ENCODE measurements around the gene USP24.

The USP24 gene

DNA sequence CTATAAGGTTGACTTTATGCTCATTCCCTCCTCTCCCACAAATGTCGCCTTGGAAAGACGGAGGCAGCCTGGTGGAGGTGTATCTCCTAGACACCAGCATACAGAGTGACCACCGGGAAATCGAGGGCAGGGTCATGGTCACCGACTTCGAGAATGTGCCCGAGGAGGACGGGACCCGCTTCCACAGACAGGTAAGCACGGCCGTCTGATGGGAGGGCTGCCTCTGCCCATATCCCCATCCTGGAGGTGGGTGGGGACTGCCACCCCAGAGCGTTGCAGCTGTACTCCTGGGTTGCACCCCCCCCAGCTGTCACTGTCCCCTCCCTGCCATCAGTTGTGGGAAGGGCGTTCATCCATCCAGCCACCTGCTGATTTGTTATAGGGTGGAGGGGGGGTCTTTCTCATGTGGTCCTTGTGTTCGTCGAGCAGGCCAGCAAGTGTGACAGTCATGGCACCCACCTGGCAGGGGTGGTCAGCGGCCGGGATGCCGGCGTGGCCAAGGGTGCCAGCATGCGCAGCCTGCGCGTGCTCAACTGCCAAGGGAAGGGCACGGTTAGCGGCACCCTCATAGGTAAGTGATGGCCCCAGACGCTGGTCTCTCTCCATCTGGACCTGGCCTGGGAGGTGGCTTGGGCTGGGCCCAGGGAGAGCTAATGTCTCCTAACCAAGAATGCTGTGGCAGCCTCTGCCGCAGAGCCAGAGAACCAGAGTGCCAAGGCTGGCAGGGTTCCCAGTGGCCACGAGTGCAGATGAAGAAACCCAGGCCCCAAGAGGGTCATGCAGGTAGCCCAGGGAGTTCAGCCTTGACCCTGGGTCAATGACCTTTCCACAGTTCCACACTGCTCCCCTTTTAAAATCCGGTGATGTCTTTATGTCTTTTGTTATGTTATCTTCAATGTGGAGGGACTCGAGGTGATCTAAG, 162.7 kb downstream of the USP24 start:
- no peak for DNase-seq (ENCODE audit: low read depth in 2 of 2)

DNA sequence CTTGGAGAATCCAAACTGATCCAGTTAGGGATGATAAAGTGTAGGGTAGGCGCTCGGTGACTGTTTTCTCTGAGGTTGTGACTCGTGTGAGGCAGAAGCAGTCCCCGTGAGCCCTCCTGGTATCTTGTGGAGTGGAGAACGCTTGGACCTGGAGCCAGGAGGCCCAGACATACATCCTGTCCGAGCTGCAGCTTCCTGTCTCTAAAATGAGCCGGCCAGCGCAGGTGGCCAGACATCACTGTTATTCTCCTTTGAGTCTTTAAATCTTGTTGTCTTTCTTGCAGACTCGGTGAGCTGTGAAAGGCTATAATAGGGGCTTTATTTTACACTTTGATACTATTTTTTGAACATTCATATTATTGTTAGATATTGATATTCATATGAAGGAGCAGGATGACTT, 163.5 kb downstream of the USP24 start:
- no peak for DNase-seq (ENCODE audit: low read depth in 2 of 2)

DNA sequence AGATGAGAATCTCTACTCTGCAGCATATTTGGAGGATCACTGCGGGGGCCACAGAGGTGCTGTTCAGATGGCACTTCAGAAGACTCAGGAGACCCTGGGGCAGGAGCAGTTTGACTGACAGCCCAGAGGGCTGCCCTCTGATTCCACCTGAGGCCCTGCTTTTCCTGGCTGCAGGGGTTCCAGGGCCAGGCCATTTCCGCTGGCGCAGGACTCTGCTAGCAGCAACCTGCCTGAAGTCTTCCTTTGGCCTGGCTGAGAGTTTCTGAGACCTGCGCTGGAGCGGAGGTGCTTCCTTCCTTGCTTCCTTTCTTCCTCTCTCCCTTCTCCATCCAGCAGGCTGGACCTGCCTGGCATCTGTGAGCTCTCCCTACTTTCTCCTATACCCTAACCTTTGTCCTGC, 164.0 kb downstream of the USP24 start:
- DNase-seq (ENCODE audit: low read depth in 2 of 2): no peak

DNA sequence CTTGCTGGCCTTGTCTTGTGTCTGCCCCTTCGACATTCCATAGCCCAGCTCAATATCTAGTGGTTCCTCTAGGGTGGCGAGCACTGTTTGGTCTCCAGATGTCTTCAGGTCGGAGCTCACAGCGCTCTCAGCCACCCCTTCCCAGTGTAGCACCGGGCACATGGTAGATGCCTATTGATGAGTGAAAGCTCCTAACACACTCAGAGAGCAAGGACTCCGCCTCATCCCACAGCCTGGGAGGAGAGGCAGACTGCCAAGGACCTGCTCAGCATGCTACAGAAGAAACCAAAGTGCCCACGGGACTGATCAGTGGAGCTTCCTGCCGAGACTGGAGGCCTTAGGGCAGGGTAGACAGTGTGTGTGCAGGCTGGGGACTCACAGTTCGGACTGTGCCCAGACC, 164.9 kb downstream of the USP24 start:
- no peak for DNase-seq (ENCODE audit: low read depth in 2 of 2)

DNA sequence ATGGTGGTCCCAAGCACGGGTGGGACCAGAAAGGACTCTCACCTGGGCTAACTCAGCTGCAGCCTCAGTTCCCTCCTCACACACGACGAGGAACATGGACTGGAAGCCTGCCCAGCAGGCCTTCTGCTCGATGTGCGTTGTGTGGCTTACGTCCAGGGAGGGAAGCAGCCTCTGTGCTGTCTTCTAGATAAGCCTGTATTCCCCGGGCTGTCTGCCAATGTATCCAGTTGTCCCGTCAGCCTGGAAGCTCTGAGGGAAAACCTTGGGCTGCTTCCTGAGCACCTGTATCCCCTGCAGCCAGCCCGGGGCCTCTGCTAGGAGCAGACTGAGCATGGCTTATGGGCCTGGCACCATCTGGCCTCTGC, 165.3 kb downstream of the USP24 start:
- DNase-seq (ENCODE audit: low read depth in 2 of 2): no peak

DNA sequence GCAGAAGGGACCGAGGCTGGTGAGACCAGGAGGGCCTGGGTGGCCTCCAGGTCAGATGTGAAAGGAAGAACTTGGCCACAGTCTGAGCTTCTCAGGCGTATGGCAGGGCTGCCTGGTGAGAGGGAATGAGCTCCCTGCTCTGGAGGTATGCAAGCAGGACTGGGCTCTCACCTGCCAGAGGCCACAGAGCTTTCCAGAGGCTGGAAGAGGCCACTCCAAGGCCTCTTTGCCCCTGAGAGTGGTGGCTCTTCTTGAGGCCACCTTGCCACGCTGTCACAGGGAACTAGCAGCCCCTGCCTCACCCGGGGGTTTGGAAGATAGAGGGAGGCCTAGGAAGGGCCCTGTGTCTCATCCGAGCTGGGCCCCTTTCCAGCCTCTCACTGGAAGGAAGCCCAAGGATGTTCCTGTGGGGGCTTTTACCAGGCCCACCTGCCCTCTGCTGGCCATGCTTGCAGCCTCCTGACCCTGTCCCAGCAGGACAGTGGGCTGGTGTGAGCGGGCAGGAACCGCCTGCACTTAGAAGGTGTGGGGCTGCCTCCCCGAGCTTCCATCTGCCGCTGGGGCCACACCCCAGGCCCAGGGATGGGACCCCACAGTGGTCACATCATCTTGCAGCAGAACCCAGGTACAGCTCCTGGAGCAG, 165.8 kb downstream of the USP24 start:
- DNase-seq (ENCODE audit: low read depth in 2 of 2): no peak

DNA sequence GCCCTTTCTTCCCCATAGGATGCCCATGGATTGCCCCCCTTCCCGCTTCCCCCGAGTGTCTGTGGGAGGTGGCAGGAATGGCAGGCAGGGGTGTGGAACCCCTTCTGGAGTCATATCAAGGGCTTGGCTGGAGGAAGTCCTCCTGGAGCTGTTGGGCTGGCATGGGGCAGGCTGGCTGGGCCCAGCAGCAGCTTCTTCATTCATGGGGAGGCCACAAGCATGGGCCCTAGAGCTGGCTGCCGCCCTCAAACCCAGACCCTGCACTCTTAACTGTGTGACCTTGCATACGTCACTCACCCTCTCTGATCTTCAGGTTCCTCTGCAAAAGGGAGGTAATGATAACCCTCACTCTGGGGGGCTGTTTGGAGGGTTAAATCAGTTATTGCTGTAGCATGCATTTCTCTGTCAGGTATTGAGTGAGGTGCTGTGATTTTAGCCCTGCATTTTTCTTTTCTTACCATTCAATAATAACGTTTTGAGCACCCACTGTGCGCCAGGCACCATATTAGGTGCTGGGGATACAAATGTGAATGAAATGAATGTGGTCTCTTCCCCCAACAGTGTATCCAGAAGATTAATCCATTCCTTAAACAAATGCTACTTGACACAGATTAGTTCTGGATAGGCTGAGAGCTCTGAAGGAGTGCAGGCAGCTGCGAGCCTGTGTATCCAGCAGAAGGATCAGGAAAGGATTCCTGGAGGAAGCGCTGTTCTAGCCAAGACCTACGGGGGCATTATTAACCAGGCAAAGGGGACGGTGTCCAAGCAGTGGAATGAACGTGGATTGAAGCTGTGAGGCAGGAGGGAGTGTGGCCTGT, 166.5 kb downstream of the USP24 start:
- DNase-seq (ENCODE audit: low read depth in 2 of 2): no peak

DNA sequence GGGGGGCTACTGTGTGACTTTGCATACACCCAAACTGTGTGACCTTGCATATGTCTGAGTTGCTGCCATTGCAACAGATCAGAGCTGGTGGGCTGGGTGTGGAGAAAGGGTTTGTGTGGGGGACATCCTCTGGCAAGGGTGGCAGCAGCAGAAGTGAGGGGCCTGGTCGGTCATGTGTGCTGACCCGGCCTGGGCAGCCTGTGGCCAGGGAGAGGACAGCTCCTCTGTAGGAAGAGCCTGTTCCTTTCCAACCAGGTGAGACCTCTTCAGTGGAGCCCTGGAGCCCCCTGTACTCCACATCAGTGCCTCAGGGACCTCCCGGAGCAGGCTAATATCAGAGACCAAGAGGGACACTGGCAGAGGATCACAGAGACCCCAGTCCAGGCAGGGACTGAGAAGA, 167.6 kb downstream of the USP24 start:
- no peak for DNase-seq (ENCODE audit: low read depth in 2 of 2)

DNA sequence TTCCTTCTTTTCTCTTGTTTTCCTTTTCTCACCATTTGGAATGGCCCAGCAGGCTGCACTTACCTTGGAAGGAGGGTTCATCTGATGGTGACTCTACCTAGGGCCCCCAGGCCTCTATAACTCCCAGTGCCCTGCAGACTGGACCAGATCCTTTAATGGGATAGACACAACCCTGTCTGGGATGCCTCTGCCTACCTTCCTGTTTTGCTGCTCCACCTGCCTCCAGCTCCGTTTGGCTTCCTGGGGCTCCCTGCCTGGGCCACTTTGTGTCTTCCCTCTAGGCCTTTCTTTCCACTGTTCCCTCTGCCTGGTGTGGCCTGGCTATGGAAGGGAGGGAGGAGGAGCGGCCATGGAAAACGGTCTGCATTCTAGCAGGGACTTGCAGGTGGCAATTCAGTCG, 168.3 kb downstream of the USP24 start:
- no peak for DNase-seq (ENCODE audit: low read depth in 2 of 2)

DNA sequence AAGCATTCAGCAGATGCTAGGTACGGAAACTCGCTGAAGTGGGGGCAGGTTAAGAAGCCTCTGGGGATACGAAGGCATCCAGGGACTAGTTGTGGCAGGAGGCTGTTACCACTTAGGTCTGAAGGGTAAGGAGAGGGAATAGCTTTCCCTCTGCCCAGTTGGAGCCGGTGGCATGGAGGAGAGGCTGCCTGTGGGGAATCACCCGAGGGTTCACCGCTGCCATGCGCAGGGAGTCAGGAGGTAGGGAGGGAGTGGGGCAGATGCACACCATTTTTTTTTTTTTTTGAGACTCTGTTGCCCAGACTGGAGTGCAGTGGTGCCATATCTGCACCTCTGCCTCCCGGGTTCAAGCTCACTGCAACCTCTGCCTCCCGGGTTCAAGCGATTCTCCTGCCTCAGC, 169.7 kb downstream of the USP24 start:
- DNase-seq (ENCODE audit: low read depth in 2 of 2): no peak

DNA sequence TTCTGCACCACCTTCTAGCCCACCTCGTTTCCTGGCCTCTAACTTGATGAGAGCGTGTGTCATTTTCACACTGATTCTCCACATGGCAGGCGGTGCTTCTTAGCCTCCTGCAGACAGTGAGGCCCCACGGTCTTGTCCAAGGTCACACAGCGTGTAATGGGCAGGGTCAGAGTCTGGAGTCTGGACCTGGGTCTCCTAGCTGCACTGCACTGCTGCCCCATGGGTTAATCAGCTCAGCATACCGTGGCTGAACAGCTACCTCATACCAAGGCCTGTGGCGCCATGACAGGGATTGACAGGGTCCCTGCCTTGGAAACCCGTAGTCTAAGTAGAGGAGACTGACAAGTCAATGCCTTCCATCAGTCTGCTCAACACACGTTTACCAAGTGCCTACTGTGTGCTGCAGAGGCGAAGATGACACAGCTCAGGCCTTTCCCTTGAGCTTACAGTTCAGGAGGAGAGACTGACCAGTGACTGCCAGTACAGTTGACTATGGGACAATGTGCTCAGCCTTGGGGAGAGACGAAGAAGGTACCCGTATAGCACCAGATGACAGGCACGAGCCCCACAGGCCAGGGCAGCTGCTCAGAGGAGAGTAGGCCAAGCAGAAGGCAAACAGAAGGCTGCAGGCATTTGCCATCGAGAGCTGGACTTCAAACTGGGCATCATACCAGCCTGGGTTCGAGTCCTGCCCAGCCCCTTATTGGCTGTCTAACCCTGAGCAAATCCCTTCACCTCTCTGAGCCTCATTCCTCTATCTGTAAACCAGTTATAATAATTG, 170.4 kb downstream of the USP24 start:
- DNase-seq (ENCODE audit: low read depth in 2 of 2): no peak

DNA sequence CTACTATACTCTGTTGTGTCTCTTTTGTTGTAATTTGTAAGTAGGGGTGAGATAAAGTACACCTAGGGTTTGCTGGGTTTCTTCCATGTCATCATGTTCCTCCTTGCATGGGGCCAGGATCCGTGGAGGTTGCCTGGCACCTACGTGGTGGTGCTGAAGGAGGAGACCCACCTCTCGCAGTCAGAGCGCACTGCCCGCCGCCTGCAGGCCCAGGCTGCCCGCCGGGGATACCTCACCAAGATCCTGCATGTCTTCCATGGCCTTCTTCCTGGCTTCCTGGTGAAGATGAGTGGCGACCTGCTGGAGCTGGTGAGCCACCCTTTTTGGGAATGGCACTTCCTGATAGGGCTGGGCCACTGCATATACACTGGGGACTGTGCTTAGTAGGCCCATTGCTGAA, 171.4 kb downstream of the USP24 start:
- no peak for DNase-seq (ENCODE audit: low read depth in 2 of 2)

DNA sequence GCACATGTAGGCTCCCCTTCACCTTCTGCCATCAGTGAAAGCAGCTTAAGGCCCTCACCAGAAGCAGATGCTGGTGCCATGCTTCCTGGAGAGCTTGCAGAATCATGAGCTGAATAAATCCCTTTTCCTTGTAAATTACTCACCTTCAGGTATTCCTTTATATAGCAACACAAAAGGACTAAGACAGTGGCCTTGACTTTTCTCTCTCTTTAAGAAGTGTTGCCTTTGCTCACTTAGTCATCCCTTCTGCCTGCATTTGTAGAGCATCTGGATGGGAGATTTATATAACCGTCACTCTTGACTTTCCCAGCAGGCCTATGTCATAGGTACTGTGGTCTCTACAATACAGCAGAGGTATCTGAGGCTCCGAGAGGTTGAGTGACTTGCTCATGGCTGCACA, 172.2 kb downstream of the USP24 start:
- DNase-seq (ENCODE audit: low read depth in 2 of 2): no peak

DNA sequence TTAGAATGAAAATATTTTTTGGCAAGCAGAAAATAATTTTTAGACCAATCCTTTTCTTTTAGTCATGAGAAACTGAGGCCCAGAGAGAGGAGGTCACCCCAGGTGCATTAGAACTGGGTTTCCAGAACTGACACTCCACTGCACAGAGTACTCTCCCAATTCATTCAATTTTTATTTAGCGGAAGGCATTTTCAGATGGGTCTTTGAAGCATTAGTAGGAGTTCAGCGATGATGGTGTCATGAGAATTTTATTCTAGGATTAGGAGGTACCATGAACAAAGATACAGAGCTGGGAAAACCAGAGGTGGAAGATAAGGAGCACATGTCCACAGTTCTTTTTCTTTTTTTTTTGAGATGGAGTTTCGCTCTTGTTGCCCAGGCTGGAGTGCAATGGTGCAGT, 173.6 kb downstream of the USP24 start:
- DNase-seq (ENCODE audit: low read depth in 2 of 2): no peak

DNA sequence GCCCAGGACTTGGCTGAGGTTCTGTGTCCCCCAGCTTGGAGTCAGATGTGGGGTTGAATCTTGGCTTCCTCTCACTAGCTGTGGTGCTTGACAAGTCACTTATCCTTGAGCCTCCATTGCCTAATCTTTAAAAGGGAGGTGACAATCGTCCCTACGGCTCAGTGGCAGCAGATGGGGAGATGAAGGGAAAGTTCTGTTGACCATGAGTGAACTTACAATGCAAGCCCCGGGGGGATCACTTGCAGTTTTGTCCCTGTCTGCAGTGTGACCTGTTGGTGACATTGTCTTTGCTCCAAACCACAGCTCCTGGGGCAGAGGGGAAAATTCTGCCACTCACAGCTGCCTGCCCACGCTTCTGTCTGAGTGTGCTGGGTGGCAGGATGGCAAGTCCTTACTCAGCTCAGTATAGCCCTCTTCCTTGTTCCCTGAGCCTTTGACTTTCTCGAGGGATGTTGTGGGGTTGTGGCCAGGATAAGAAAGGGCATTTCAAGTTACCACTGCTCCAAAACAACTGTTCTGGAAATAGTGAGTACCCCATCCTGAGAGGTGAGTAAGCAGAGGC, 174.2 kb downstream of the USP24 start:
- DNase-seq (ENCODE audit: low read depth in 2 of 2): no peak

DNA sequence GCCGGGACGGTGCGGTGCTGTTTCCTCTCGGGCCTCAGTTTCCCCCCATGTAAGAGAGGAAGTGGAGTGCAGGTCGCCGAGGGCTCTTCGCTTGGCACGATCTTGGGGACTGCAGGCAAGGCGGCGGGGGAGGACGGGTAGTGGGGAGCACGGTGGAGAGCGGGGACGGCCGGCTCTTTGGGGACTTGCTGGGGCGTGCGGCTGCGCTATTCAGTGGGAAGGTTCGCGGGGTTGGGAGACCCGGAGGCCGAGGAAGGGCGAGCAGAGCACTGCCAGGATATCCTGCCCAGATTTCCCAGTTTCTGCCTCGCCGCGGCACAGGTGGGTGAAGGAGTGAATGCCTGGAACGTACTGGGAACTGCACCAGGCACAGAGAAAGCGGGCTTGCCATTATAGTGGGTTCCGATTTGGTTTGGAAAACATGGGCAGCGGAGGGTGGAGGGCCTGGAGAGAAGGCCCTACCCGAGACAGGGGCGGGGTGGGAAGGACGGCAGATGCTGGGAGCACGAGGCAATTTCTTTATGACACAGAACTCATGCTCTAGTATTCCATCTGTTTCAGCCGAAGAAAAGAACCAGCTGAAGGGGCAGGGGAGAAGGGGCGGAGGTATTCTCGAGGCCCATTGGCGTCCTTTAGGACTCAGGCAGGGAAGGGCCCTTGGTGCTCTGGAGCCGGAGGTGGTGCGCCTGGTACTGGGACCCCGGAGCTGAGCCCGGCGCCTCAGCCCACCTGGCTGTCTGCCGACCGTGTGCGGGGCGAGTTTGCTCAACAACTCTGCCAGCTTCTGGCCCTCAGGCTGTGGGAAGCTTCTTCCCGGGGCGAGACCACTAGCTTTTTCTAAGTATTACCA, 174.9 kb downstream of the USP24 start:
- DNase-seq (ENCODE audit: low read depth in 2 of 2): no peak

DNA sequence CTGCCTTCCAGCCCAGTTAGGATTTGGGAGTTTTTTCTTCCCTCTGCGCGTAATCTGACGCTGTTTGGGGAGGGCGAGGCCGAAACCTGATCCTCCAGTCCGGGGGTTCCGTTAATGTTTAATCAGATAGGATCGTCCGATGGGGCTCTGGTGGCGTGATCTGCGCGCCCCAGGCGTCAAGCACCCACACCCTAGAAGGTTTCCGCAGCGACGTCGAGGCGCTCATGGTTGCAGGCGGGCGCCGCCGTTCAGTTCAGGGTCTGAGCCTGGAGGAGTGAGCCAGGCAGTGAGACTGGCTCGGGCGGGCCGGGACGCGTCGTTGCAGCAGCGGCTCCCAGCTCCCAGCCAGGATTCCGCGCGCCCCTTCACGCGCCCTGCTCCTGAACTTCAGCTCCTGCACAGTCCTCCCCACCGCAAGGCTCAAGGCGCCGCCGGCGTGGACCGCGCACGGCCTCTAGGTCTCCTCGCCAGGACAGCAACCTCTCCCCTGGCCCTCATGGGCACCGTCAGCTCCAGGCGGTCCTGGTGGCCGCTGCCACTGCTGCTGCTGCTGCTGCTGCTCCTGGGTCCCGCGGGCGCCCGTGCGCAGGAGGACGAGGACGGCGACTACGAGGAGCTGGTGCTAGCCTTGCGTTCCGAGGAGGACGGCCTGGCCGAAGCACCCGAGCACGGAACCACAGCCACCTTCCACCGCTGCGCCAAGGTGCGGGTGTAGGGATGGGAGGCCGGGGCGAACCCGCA, 175.7 kb downstream of the USP24 start, which contains the start of gene PCSK9:
Gene PCSK9 (plus strand): TSS at position 207 of the 741 bp plus-strand sequence. CDS start 290 bp downstream, at position 497.
- no peak for DNase-seq (ENCODE audit: low read depth in 2 of 2)

DNA sequence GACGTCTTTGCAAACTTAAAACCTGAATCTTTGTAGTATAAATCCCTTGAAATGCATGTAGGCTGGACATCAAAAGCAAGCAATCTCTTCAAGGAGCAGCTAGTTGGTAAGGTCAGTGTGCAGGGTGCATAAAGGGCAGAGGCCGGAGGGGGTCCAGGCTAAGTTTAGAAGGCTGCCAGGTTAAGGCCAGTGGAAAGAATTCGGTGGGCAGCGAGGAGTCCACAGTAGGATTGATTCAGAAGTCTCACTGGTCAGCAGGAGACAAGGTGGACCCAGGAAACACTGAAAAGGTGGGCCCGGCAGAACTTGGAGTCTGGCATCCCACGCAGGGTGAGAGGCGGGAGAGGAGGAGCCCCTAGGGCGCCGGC, 176.2 kb downstream of the USP24 start:
- DNase-seq (ENCODE audit: low read depth in 2 of 2): no peak

DNA sequence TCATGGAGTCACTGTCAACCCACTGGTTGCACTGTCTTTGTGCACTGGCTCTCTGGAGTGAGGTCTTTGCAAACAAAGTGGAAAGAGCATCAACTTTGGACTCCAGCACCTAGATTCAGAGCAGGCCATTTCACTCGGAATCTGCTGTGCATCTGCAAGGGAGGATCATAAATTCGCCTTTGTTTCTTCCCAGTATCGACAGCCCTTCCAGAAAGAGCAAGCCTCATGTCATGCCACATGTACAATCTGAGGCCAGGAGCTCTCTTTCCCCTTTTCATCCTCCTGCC, 176.7 kb downstream of the USP24 start:
- DNase-seq (ENCODE audit: low read depth in 2 of 2): no peak

Measured in stimulated activated CD4-positive, alpha-beta T cell treated with anti-CD3 and anti-CD28 coated beads, Interleukin-4, amount 100 ng/mL, for 48 hours (primary cell).